Left lobe of liver (tissue), 2 donors: ENCODE data around the gene SLC6A19. TPM values are rescaled to one million over a fixed set of nuclear protein-coding genes. Genes with fewer than 3 reads are reported as not detected.

Experiments
- ATAC-seq: fragments of 200-7000 bp; cut with Tn5 transposase; one replicate; pipeline ENCODE4 v1.9.1; 2020; ENCODE audit warnings: mild to moderate bottlenecking, moderate library complexity
- DNase-seq: peaks from one replicate; pipeline ENCODE4 v3.0.0-alpha.2; 2020; ENCODE audit warnings: low spot score
- total RNA-seq: library from RNA; stranded (reverse); gene quantifications from one replicate; pipeline ENCODE4 v1.2.1, GENCODE V29; 2021
- donor health status: DM: no; HTN: no; CAD: no; lungs with moderate emphysema.
- donor health status: DM: no; HTN: yes; CAD: no.

Gene SLC6A19
- total RNA-seq, 1 donor from 2014 or later: 0.73 TPM

DNA sequence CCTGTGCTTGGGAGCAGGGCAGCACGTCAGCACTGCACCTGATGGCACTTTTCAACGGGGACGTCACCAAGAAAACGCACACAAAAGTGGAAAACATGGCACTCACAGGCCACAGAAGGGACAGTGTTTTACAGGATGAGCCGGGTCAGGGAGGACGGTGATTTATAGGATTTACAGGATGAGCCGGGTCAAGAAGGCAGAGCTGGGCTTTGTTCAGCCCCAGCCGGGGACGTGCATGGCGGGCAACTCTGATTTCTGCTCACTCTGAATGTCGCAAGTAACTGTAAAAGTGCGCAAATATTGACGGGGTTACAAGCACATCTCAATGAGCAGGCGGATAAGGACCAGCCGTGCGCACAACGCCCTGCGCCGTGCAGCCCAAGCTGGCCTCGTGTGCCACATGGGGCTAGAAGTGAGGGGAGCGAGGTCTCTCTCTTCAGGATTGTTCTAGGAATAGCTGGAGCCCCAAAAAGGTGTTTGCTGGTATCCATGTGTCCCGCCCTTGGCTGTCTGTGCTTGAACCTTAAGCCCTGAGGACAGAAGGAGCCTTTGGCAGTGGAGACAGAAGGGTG, 40.2 kb downstream of the SLC6A19 start:
- no peak for ATAC-seq
- no peak for DNase-seq

DNA sequence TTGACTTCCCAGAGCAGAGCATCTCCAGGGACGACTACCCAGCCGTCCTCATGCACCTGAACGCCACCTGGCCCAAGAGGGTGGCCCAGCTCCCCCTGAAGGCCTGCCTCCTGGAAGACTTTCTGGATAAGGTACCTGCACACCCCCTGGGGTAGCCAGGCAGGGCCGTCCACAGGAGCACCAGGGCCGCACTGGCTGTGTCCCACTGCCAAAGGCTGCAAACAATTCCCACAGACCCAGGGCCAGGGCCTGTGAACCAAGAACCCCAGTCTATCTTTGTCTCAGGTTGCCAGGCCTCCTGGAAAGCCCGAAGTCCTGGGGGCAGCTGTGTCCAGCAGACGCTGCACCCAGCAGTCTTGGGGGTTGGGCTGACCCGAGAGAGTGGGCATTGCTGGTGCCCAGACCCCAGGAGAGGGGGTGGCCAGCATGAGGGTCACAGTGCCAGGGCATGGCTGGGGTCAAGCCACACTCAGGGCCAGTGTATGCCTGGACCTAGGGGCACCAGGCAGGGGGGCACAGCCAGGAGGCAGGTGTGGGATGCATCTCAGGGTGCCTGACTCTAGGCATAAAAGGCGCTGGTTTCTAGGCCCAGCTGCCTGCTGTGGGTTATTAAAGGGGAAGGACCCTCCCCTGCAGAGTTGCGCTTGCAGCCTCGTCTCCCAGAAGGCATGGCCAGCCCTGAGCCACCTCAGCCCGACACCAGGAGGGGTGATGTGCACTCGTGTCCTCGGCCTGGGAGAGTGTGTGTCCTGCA, 41.5 kb downstream of the SLC6A19 start:
- no peak for DNase-seq
- no peak for ATAC-seq

DNA sequence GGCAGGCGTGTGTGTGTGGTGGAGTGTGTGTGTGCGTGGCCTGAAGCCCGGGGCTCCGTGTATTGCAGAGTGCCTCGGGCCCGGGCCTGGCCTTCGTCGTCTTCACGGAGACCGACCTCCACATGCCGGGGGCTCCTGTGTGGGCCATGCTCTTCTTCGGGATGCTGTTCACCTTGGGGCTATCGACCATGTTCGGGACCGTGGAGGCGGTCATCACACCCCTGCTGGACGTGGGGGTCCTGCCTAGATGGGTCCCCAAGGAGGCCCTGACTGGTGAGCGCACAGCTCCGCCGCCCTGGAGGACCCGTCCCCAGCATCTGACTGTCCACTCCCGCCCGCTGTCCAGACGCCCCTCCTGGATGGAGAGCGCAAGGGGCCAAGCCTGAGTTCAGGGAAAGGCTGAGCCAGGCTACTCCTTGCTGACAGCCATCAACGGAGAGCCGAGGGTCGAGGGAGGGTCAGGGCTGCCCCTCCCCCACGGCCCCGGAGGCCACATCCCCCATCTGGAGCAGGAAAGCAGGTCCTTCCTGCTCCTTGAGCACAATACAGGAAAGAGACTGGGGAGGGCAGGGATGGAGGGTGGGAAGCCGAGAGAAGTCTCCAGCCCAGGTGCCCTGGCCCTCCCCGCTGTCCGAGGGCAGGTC, 42.2 kb downstream of the SLC6A19 start:
- DNase-seq: no peak

DNA sequence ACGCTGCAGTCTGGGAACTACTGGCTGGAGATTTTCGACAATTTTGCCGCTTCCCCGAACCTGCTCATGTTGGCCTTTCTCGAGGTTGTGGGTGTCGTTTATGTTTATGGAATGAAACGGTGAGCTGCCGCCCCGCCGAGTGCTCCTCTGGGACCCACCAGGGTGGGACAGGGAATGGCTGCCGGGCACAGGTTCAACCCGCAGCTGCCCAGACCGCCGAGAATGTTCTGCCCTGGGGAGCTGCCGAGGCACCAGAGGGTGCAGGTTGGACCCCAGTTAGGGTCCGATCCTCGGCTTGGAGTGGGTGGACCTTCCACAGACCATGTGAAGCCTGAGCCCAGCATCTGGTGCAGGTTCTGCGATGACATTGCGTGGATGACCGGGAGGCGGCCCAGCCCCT, 42.9 kb downstream of the SLC6A19 start:
- ATAC-seq (no peak), DNase-seq (no peak)

More for the DNA sequence above, 42.2 kb downstream of the SLC6A19 start:
- ATAC-seq: no peak

DNA sequence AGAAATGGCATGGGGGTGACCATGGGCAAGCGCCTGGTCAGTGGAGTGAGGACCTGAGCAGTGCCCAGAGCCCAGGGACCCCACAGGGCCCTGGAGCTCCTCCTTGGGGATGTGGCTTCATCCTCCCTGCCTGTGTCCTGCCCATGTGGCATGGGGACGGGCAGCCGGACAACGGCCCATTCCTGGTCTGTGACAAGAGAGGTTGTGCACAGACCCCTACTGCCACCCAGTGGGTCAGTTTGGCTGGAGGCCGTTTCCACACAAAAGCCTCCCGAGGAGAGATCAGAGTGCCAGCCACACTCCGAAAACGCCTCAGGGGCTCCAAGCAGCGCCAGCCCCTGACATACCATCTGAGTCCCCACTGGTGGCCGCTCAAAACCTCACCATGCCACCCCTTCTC, 43.6 kb downstream of the SLC6A19 start:
- DNase-seq: no peak
- ATAC-seq: peak; percentile 6

DNA sequence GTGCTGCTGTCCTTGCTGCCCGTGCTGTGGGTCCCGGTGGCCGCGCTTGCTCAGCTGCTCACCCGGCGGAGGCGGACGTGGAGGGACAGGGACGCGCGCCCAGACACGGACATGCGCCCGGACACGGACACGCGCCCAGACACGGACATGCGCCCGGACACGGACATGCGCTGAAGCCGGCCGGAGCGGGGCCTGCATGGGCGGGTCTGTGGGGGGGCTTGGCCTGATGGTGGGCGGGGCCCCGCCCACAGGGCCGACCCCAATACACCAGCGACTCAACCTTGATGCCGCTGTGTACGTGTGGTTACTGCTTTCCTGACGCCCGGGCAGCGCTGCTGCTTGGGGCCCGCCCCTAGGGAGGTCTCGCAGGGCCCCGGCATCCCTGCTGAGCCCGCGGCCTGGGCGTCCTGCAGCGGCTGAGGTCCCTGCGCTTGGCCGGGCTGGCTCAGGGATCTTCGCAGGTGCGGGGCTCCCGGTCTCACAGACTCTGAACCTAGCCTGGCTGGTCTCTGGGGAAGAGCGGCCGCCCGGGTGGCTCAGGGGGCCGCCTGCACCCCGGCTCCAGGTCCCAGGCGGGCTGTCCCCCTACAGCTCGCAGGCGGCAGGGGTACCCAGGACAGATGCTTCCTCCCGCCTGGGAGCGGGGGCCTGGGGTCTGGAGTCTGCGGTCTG, 44.6 kb downstream of the SLC6A19 start:
- DNase-seq (no peak), ATAC-seq (no peak)

DNA sequence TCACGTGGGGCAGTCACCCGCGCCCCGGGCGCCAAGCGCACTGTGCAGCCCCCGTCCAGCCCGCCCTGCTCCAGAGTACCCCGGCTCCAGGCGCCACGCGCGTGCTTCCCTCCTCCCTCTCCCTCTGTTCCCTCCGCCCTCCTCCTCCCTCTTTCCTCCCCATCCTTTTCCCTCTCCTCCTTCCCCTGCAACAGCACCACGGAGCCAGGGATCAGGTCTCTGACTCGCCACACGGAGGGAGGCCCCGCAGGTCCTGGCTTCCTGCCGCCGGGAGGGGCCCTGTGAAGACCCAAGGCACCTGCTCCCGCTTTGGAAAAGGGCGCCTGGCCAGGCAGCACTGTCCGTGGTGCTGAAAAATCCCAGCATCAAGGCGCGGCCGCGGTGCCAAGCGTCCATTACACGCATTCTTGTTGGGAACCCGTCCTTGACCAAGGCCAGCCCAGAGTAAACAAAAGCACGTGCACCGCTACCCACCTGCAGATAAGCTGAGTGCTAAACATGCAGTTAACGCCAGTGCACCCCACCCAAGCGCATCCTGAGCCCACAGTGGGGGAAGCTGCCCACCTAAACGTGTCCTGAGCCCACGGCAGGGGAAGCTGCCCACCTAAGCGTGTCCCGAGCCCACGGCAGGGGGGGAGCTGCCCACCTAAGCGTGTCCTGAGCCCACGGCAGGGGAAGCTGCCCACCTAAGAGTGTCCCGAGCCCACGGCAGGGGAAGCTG, 45.5 kb downstream of the SLC6A19 start:
- ATAC-seq (peak; percentile 79), DNase-seq (peak; percentile 57)

DNA sequence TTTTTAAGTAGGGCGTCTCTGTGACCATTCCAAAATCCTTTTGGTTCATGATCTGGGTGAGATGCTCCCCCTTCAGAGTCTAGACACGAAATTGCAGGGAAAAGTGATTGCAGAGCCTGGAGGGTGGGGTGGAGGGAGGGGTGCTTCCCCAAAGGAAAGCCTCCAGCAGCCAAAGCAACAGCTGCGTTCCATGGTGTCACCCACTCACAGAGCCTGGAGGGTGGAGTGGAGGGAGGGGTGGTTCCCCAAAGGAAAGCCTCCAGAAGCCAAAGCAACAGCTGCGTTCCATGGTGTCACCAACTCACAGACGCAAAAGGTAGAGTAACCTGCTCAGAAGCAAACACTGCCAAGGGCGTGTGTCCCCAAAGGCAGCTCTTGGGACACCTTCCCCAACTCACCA, 46.4 kb downstream of the SLC6A19 start:
- no peak for ATAC-seq
- no peak for DNase-seq

DNA sequence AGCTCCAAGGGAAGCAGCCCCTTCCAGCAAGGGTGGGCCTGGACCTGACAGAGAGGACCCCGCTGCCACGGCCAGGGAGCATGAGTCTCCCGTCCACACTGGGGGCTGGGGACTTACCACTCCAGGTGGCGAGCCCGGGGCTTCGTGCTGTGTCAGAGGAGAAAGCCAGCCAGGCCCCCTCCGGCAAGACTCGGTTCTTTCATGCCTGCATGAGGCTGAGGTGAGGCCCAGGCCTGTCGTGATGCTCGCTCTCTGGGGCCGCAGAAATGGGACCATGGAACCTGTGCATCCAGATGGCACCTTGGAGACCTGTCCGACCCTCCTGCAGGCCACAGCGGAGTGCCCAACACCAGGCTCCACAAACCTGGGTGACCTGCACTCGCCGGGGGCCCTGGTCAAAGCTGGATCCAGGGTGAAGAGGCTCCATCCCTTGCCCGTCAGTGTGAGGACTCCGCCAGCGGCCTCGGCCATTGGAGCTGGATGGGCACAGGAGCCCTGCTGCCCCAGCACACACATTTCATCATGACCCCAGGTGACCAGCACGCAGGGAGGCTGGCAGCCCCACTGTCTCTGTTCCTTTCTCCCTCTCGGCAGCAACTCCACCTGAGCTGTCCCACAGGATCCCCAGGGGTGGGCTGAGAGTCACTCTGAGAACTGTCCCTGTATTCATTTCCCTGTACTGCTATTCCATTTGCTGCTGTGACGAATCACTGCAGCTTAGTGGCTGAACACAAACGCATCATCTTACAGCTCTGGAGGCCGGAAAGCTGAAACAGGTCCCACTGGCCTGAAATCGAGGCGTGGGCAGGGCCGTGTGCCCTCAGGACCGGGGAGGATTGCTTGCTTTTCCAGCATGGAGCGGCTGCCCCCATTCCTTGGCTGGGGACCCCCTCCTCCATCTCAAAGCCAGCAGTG, 48.2 kb downstream of the SLC6A19 start:
- no peak for DNase-seq
- no peak for ATAC-seq

DNA sequence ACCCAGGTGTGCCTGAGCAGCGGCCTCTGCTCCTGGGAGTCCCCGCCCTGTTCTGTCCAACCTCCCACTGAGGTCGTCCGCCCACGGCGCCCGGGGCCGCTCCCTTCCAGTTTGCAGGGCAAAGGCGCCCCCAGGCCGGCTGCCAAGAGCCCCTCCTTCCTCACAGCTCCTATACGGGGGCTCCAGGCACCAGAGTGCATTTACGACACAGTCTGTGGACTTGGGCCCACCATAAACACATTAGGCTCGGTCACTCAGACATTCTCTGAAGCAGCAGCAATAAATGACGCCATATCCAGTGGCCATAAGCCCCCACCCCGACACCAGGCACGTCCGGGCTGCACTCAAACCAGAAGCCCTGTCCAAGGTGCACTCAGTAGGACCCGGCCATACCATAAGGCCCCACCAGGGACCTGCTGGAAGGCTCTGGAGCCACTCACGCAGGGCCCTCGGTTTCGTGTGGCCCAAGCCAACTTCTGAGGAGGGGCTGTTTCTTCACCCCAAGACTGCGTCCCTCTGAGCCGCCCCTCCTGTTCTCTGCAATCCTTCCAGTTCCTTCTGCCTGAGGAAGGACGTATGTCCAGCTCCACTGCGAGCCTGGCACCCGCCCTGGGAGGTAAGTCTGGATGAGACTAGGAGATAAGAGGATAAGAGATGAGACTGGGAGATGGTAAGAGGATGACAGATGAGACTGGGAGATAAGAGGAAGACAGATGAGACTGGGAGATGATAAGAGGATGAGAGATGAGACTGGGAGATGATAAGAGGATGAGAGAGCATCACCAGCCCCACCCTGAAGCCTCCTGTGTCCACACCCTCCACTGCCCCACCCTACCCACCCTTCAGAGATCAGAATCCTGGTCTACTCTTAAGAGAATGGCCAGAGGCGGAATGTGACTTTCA, 50.5 kb downstream of the SLC6A19 start:
- no peak for DNase-seq
- no peak for ATAC-seq

DNA sequence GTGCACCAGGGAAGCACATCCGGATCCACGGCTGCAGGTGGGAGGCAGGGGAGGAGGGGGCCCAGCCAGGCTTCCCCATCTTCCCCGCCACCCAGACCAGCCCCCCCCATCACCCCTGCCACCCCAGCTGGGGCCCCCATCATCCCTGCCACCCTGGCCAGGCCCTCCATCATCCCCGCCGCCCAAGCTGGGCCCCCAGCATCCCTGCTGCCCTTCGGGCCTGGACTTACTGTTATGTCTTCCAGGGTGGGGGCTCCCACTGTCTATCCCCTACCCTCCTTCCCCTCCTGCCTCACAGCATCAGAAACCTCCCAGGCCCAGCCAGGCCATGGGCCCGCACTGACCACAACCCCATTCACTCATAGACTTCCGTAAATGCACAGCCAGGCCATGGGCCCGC, 51.3 kb downstream of the SLC6A19 start:
- no peak for ATAC-seq
- no peak for DNase-seq

DNA sequence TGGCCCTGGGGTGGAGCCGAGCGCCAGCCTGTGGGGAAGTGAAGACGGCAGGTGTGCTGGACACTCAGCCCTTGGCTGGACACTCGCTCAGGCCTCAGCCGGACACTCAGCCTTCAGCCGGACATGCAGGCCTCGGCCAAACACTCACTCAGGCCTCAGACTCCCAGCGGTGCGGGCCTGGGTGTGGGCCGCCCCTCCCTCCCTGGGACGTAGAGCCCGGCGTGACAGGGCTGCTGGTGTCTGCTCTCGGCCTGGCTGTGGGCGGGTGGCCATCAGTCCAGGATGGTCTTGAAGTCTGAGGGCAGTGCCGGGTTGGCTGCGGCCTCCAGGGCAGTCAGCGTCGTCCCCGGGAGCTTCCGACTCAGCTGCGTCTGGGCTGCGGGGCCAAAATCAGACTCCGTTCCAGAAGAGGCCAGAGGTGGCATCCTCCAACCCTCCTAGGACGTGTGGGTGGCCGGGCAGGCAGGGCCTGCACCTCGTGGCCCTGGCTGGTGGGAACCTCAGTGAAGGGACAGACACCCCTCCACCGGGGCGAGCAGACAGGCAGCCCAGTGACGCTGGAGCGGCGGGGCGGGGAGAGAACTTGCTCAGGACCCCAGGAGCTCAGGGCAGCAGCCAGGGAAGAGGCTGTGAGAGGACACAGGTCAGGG, 52.2 kb downstream of the SLC6A19 start:
- DNase-seq (no peak), ATAC-seq (no peak)

DNA sequence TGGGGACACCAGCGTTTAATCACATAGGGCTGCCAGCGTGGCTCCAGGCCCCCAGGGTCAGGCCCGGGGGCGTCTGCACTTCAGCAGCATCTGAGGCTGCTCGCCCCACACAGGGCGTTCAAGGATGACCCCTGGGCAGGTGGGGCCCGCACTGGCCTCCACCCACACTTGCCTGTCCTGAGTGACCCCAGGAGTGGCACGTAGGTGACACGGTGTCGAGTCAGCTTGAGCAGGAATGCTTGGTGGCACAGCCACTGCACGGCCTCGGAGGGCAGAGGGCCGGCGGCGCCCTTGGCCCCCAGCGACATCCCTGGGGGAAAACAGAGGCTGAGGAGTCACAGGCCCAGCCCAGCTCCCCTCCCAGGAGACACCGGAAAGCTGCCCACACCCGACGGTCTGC, 52.8 kb downstream of the SLC6A19 start:
- DNase-seq: no peak
- no peak for ATAC-seq

DNA sequence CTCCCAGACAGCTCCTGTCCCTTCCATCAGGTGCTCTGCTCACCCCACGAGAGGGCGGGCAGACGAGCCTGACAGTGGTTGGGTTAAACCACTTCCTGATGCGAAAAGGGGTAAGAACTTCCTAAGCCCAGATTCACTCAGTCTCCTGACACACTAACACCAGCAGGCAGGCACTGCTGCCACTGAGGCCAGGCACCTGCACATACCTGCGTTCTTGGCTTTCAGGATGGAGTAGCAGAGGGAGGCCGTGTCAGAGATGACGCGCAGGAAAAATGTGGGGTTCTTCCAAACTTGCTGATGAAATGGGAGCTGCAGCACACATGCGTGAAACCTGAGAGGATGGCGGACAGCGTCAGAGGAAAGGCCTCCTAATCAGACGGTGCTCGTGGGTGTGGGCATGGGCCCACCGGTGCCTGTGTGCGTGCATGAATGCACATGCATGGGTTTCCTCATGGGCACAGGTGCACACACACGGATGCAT, 53.7 kb downstream of the SLC6A19 start:
- no peak for DNase-seq

DNA sequence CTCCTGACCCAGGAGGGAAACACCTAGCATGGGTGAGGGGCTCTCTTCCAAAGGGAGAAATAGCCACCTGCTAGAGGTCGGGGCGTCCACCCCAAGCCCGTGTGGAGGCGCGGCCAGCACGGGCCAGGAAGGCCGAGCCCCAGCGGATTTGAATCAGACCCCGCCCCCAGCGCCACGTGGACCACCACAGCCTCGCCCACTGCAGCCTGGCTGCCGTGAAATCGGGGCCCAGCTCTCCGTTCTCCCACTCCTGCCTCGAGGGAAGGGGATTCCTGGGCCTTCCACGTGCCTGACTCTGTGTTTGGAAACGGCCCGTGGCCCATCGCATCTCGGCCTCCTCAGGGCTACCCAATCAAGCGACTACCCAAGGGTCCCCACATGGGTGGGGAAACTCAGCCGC, 55.4 kb downstream of the SLC6A19 start:
- DNase-seq (no peak), ATAC-seq (no peak)

More for the DNA sequence above, 53.7 kb downstream of the SLC6A19 start:
- ATAC-seq: no peak

DNA sequence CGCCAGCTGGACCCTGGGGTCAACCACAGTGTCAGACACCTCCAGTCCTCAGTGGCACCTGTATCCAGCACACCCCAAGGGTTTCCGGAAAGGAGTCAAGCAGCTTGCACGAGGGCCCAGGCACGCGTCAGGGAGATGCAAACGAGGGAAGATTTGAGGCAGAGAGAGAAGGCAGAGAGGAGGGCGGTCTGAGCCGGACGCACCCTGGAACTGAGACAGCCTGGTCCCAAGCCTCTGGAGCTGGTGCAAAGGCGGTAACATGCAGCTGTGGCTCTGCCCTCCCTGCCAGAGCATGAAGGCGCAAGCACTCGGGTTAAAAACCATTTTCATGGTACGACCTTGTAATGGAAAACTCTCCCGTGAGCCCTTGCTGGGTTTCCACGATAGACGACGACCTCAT, 56.0 kb downstream of the SLC6A19 start:
- DNase-seq (no peak), ATAC-seq (no peak)

DNA sequence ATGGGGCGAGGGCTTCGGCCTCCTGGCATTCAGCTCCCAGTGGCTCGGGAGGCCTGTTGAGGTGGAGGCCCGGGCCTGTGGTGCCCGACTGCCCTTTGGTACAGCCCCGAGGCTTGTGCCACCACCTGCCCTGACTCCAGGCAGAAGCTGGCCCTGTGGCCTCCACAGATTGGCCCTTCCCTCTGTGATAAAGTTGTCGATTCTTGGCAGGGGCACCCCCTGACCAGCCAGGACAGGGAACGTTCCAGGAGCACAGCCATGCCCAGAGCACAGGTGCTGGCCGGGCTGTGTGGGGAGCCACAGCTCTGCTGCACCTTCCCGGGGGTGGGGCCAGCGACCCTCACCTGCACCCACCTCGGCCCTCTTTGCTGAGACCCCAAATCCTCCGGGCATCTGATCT, 56.4 kb downstream of the SLC6A19 start:
- DNase-seq: no peak

DNA sequence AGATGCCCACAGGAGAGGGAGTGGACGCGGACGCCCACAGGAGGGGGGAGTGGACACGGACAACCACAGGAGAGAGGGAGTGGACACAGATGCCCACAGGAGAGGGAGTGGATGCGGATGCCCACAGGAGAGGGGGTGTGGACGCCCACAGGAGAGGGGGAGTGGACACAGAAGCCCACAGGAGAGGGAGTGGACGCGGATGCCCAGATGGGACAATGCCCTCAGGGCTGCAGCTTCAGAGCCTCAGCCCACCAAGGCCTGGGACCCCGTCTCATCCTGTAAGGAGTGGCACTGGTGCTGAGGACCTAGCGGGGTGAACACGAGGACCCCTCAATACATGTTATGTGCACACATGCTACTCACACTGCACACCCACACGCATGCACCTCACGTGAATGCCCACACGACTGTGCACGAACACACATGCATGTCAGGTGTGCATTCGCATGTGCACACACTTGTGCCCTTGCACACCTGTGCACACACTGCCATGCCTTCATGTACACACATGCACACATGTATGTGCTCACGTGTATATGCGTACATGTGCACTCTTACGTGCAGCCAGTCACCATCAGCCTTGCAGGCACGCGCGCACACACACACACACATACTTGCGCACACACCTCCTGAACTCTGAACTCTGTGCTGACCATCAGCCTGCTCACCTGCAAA, 58.5 kb downstream of the SLC6A19 start:
- no peak for ATAC-seq
- no peak for DNase-seq

More for the DNA sequence above, 56.4 kb downstream of the SLC6A19 start:
- ATAC-seq: no peak
